MM.1S (cell line): ENCODE data around the gene ACTR6.

Experiments
- EZH2 ChIP-seq: fragments of 300-600 bp; sonication (generic); optimal IDR thresholded peaks from 2 replicates; pipeline ENCODE3; 2017; ENCODE audit warnings: low read depth, mild to moderate bottlenecking, antibody characterized with exemption, low read length, mixed read lengths
- TF ChIP-seq, protein P1 (sequence below): fragments of 300-600 bp; sonication (generic); IDR thresholded peaks from 2 replicates; pipeline ENCODE4 v1.5.1; 2016; ENCODE audit warnings: antibody characterized with exemption, low read length, mixed read lengths

DNA sequence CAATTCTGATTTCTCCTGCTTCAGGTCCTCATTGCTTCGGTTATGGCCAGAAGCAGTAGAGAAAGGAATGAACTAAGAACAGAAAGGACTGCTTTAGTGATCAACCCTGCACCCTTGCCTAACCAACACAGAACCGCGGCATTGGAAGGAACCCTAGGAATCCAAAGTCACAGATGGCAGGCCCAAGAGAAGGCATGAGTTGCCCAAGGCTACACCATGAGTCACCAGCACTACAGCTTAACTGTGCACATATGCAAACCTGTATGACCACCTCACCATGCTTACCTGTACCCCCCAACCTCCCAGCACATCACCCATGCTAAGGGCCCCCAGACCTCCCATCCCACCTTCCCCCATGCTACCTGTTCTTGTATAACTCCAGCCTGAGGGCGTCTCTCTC is 32.1 kb upstream of the ACTR6 start:
- TF ChIP-seq, protein P1, sequence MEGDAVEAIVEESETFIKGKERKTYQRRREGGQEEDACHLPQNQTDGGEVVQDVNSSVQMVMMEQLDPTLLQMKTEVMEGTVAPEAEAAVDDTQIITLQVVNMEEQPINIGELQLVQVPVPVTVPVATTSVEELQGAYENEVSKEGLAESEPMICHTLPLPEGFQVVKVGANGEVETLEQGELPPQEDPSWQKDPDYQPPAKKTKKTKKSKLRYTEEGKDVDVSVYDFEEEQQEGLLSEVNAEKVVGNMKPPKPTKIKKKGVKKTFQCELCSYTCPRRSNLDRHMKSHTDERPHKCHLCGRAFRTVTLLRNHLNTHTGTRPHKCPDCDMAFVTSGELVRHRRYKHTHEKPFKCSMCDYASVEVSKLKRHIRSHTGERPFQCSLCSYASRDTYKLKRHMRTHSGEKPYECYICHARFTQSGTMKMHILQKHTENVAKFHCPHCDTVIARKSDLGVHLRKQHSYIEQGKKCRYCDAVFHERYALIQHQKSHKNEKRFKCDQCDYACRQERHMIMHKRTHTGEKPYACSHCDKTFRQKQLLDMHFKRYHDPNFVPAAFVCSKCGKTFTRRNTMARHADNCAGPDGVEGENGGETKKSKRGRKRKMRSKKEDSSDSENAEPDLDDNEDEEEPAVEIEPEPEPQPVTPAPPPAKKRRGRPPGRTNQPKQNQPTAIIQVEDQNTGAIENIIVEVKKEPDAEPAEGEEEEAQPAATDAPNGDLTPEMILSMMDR: no peak
- TF ChIP-seq EZH2: no peak
